ENCODE results near the gene PIK3C2A. TPM values are rescaled to one million over a fixed set of nuclear protein-coding genes. Genes with fewer than 3 reads are reported as not detected.

The PIK3C2A gene
- total and polyA plus RNA-seq, 2 donors from 2014 or later: 9.8 to 107 TPM

DNA sequence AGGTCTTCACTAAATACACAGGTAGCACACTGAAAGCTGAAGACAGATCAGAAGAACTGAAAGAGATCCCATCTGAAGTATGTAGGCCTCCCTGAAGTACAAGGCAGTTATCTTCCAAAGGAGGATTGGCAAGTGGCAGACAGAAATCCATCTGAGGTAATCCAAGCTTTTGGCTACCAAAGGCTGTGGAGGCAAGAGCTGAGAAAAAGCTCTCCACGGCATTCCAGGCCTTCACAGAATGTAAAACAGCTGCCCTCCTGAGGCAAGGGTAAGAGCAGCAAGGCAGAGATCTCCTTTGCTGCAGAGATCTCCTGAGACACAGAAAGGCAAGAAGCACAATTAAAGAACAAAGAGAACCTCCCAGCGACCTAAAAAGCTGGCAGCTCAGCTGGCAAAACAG is 19.1 kb downstream of the PIK3C2A start:
- DNase-seq: no peak
- Histone ChIP-seq H3K4me1 (ENCODE audit: control insufficient read depth in 2 of 3, insufficient read depth in 2 of 3, low read depth in 1 of 3, low read length in 3 of 3) (no peaks in the 10 kb centered on the region), H3K9ac (ENCODE audit: low read length in 3 of 3) (no peak overlapping the region), H3K4me3 (ENCODE audit: low read length in 3 of 3) (no peak overlapping the region), H3K27ac (ENCODE audit: low read depth in 2 of 2, low read length in 2 of 2) (no peak overlapping the region), H3K27me3 (ENCODE audit: control insufficient read depth, insufficient read depth, low read length) (no peaks in the 10 kb centered on the region), H3K9me3 (ENCODE audit: control insufficient read depth in 2 of 3, insufficient read depth in 1 of 3, low read length in 3 of 3) (no peaks in the 10 kb centered on the region), H3K36me3 (ENCODE audit: control insufficient read depth in 2 of 3, insufficient read depth in 3 of 3, low read length in 3 of 3) (peaks cover 0 to 4% (median 2%) of the 10 kb centered on the region in 3 donors)
- no peak for FAIRE-seq
- intact Hi-C loops (cut with DNase I): no loop called here
- TF ChIP-seq, protein P1, sequence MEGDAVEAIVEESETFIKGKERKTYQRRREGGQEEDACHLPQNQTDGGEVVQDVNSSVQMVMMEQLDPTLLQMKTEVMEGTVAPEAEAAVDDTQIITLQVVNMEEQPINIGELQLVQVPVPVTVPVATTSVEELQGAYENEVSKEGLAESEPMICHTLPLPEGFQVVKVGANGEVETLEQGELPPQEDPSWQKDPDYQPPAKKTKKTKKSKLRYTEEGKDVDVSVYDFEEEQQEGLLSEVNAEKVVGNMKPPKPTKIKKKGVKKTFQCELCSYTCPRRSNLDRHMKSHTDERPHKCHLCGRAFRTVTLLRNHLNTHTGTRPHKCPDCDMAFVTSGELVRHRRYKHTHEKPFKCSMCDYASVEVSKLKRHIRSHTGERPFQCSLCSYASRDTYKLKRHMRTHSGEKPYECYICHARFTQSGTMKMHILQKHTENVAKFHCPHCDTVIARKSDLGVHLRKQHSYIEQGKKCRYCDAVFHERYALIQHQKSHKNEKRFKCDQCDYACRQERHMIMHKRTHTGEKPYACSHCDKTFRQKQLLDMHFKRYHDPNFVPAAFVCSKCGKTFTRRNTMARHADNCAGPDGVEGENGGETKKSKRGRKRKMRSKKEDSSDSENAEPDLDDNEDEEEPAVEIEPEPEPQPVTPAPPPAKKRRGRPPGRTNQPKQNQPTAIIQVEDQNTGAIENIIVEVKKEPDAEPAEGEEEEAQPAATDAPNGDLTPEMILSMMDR (IDR thresholded peaks at IDR 0.05; ENCODE audit: borderline replicate concordance, extremely low read depth, insufficient read depth): no peak

DNA sequence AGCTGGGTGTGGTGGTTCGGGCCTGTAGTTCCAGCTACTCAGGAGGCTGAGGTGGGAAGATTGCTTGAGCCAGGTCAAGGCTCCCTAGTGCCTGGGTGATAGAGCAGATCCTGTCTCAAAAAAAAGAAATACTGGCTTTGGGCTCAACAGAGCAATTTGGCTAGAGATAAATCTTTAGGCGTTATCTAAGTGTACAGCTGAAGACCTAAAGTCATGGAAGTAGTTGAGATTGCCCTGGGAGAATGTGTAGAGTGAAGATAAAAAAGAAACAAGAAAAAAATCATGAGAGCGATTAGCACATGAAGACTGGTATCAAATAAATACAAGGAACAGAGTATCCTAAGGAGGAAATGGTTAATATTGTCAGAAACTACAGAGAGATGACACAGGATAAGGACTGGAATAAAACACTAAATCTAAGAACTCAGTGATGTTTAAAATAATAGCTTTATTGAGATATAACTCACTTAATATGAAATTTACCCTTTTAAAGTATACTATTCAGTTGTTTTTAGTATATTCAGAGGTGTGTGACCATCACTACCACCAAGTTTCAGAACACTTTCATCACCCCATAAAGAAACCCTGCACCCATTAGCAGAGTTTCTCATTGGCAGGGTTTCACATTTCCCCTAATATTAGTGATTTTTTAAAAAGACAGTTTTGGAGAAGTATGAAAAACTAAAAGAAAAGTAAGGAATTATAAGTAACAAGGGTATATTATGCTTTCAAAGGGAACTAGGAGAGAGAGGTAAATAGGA is 20.7 kb downstream of the PIK3C2A start:
- Histone ChIP-seq H3K4me3 (ENCODE audit: low read length in 3 of 3) (no peak overlapping the region), H3K27me3 (ENCODE audit: control insufficient read depth, insufficient read depth, low read length) (no peaks in the 10 kb centered on the region), H3K27ac (ENCODE audit: low read depth in 2 of 2, low read length in 2 of 2) (no peak overlapping the region), H3K36me3 (ENCODE audit: control insufficient read depth in 2 of 3, insufficient read depth in 3 of 3, low read length in 3 of 3) (no peaks in the 10 kb centered on the region), H3K9me3 (ENCODE audit: control insufficient read depth in 2 of 3, insufficient read depth in 1 of 3, low read length in 3 of 3) (no peaks in the 10 kb centered on the region), H3K9ac (ENCODE audit: low read length in 3 of 3) (no peak overlapping the region), H3K4me1 (ENCODE audit: control insufficient read depth in 2 of 3, insufficient read depth in 2 of 3, low read depth in 1 of 3, low read length in 3 of 3) (no peaks in the 10 kb centered on the region)
- TF ChIP-seq, protein P1 (IDR thresholded peaks at IDR 0.05; ENCODE audit: borderline replicate concordance, extremely low read depth, insufficient read depth): no peak
- DNase-seq (no peak), FAIRE-seq (no peak)
- intact Hi-C loops (cut with DNase I): no loop called here

DNA sequence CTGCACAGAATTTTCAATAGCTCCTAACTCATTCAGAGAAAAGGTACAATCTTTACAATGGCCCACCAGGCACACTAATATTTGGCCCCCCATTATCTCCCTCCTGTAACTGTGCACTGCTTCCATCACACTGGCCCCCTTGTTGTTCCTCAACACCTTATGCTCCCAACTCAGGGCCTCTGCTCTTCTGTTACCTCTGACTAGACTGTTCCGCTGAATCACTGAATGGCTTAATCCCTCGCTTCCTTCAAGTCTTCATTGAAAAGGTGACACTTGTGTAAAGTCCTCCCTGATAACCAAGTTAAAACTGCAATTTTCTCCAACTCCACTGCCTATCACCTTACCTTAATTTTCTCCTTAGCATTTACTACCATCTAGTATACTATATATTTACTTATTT is 21.8 kb downstream of the PIK3C2A start:
- FAIRE-seq: no peak
- TF ChIP-seq, protein P1 (IDR thresholded peaks at IDR 0.05; ENCODE audit: borderline replicate concordance, extremely low read depth, insufficient read depth): no peak
- Histone ChIP-seq H3K27me3 (ENCODE audit: control insufficient read depth, insufficient read depth, low read length) (no peaks in the 10 kb centered on the region), H3K36me3 (ENCODE audit: control insufficient read depth in 2 of 3, insufficient read depth in 3 of 3, low read length in 3 of 3) (no peaks in the 10 kb centered on the region), H3K4me3 (ENCODE audit: low read length in 3 of 3) (no peak overlapping the region), H3K9ac (ENCODE audit: low read length in 3 of 3) (no peak overlapping the region), H3K9me3 (ENCODE audit: control insufficient read depth in 2 of 3, insufficient read depth in 1 of 3, low read length in 3 of 3) (no peaks in the 10 kb centered on the region), H3K27ac (ENCODE audit: low read depth in 2 of 2, low read length in 2 of 2) (no peak overlapping the region), H3K4me1 (ENCODE audit: control insufficient read depth in 2 of 3, insufficient read depth in 2 of 3, low read depth in 1 of 3, low read length in 3 of 3) (peaks cover 0 to 2% (median 0%) of the 10 kb centered on the region in 3 donors)
- intact Hi-C loops (cut with DNase I): no loop called here
- no peak for DNase-seq

Data from kidney (tissue), 14 donors.